Activated CD4-positive, CD25-positive, alpha-beta regulatory T cell treated with anti-CD3 and anti-CD28 coated beads, Interleukin-2, amount 50 U/mL, for 24 hours (primary cell): ENCODE data around the gene CASZ1.

ENCODE experiments used
- ATAC-seq, 2 donors: fragments of 150-1000 bp; cut with Tn5 transposase; one replicate each; pipeline ENCODE4 v1.10.0; 2021; ENCODE audit warnings: mild to moderate bottlenecking in 1 of 2, moderate library complexity in 1 of 2

The CASZ1 gene

DNA sequence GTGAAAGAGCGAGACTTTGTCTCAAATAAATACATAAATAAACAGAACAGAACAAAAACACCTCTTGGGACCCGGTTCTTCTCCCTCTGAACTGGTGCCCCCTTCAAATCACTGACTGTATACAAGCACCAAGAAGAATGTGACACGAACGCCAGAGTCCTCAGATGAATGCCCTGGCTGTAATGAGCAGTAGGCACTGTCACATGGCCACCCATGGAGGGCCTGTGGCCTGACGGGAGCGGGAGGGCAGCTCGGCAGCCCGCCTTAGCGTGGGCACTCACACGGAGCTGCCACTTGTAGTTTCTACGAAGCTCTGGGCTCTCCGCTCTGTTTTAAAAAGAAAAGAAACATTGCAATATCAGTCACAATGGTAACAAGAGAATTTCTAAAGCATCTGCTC, 175.7 kb downstream of the CASZ1 start:
- no peak for ATAC-seq

DNA sequence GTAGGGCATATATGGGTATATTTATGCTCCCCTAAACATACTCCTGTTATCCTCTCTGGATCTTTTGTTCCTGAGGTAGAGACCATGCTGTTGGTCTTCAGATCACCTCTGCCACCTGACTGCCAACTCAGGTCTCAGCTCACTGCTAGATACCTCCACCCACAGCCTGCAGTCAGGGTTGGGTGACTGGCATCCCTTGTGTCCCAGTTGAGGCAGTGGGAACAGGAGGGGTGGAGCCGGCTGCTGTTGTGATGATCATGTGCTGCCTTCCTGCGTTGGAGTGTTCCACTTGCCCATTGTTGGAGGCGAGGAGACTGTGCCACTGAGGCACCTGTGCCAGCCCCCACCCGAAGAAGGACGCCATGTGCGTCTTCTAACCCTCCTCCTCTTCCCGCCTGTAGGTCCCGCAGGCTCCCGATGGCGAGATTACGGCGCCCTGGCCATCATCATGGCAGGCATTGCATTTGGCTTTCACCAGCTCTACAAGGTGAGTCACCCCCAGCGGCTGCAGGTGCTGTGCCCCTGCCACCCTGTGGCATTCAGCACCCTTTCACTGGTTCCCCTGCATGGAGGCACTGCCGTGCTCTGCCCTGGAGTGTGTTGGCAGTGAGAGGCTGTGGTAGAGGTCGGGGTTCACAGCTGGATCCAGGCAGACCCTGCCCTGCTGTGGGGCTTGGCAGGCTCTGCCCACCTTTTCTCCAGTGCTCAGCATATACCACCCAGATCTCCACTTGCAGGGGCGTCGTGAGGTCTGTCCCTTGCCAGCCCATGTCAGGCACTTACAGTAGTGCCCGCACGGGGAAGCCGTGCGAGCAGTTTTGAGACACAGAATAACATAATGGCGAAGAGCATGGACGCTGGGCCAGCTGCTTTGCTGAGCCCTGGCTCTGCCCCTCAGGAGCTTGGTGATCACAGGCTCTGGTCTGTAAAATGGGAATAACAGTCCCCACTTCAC, 178.2 kb downstream of the CASZ1 start:
- no peak for ATAC-seq

DNA sequence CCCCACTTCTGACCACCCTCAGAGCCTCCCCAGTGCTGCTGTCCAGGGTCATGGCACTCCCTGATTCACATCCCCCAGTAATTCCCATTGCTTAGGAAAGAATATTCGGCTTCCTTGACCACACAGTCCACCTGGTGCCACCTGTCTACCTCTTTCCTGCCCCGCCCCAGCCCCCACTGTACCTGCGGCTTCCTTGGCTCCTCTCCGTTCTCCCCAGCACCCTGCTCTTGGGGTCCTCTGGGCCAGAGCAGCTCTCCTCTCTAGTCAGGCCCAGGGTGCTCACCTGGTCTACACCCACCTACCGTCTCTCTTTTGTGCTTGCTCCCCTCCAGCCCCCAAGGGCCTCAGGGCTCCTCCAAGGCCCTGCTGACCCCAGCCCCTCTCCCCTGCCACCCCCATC, 179.1 kb downstream of the CASZ1 start:
- no peak for ATAC-seq

DNA sequence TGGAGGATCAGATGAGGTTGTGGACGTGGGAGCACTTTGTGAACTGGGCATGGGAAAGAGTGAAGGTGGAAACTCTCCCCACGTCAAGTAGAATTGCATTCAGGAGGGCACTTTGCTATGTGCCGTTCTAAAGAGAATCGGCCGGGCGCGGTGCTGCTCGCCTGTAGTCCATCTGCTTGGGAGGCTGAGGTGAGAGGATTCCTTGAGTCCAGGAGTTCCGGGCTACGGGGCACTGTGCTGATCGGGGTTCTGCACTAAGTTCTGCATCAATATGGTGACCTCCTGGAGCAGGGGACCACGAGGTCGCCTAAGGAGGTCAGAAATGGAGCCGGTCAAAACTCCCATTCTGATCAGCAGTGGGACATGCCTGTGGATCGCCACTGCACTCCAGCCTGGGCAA, 179.8 kb downstream of the CASZ1 start:
- no peak for ATAC-seq

DNA sequence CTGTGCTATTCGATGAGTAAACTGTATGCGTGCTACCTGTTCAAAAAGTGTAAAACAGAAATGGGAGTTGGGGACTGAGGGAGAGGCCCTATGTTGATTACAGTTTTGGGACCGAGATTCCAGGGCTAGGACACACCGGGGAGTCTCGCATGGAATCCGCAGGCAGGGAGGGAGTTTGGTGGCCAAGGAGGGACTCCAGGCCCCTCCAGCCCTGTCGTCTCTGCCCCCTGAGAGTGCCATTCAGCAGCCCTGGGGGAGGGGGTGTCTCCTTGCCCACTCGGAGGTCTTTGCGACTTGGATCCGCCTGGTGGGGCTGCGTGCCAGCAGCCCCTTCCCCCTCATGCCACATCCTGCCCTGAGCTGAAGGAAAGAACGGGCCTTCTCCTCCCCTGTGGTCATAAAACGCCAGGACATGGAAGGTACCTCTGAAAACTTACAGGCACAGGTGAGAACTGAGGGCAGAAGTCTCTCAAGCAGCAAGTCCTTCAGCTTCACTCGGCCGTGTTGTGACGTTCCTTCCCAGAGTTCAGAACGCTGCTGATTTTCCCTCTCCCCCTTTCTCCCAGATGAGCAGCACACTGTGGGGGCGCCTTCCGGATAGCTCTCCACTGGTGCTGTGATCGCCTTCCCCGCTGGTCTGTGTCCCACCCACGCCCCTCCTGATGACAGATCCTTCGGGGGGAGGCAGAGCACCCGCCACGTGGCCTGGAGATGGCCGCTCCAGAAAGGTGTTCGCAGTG, 180.3 kb downstream of the CASZ1 start:
- no peak for ATAC-seq

DNA sequence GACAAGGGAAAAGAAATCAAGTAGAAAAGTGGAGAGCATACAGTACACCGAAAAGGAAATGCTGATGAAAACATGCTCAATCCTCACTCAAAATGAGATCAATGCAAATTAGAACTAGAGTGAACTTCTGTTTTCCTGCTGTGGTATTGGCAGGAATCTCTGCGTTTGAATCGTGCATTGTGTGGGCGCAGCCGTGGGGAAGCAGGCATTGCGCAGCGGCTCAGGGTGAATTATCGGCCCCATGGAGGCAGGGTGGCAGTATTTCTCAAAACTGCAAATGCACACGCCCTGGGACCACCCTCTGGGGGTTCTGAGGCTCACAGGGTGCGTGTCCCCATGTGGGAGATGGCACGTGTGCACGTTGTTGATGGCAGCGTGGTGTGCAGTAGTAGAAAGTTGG, 181.1 kb downstream of the CASZ1 start:
- no peak for ATAC-seq

DNA sequence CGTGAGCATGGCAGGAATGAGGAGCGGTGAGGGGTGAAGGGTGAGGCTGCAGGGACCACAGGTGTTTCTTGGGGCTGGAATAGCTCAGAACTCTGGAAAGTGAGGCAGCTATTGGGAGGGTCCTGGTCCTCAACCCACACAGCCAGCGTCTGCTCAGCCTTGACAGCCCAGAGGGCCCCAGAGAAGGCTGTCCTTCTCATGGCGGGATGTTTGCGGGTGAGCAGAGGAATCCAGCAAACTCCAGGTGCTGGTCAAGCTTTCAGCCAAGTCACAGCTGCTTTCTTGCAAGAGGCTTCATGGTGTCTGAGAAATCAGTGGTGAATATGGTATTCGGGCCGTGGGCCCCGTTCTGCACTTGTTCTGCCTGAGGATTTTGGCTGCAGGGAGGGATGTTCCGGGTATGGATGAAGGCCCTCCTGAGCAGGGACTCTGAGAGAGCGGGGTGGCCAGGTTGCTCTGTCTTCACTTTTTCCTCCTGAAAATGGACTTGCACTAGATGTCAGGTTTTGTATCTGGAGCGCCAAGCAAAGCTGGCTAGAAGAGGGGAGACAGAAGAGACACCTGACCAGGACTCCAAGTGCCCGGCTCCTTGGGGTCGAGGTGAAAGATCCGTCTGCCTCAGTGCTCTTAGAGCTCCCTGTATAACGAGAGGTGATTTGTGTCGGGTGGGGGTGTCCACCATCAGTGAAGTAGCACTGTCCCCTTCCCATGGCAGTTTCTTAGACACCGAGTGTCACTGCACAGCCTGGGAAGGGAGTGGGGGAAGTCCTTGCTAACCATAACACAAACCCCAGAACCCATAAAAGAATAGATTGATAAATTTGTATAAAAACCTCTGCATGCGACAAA, 181.8 kb downstream of the CASZ1 start:
- ATAC-seq, result no peak

DNA sequence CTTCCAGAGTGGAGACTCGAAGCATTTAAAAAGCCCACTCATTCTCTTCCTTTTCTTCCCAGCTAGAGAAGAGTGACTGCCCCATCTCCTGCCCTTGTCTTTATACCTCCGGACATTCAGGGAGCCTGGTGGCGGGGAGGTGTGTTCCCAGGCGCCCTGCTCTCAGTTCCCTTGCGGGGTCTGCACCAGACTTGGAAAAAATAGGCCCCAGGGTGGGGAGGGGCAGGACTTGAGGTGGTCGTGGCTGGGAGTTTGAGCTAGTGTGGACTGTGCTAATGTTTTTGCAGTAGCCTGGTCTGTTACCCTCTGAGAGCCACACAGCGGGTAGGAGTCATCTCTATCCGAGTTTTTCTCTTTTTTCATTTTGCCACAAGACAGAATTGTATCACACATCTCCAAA, 182.6 kb downstream of the CASZ1 start:
- no peak for ATAC-seq

DNA sequence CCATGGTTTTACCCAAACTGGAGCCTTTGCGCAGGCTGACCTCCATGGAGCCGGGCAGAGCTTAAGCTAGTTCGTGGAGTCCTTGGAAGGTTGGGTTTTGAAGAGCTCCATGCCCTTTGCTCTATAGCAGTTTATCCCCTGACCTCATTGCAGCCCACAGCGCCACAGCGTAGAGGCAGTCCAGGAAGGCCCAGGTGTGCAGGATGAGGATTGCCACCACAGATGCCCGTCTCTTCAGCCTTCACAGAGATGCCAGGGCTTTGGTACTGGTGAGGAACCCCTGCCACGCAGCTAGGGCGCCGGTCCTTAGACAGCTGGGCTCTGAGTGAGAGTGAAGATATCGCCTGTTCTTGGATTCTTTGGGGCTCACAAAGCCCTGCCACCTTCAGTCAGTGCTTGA, 183.1 kb downstream of the CASZ1 start:
- no peak for ATAC-seq

DNA sequence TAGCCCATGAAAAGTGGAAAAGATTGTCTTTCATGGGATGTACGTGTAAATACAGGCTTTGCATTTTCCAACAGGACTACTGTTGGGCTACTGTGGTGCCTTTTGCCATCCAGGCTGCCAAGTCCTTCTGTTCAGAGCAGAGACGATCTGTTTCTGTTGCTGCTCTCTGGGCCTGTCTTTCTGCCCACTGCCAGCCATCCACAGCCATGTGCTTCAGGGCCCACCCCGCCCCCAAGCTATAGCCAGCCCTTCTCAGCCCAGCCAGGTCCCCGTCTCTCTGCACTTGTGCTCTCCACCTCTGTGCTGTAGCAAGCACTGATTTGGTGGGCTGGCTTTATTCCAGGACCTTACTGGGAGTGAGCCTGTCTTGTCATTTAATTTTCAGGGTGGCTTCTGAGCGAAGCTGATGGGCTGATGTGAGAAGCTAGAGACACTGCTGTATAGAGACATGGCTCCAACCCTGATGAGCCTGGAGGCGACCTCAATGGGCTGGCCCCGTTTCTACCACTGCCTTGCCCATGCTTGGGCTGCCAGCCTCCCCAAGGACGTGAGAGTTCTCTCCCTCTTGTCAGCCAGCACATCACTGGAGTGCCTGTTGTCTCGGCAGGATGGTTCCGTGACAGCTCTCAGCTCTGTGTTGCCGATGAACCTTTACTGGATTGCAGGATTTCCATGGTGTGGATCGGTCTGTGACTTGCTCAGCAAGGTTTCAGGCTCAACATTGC, 183.8 kb downstream of the CASZ1 start:
- ATAC-seq, result no peak

DNA sequence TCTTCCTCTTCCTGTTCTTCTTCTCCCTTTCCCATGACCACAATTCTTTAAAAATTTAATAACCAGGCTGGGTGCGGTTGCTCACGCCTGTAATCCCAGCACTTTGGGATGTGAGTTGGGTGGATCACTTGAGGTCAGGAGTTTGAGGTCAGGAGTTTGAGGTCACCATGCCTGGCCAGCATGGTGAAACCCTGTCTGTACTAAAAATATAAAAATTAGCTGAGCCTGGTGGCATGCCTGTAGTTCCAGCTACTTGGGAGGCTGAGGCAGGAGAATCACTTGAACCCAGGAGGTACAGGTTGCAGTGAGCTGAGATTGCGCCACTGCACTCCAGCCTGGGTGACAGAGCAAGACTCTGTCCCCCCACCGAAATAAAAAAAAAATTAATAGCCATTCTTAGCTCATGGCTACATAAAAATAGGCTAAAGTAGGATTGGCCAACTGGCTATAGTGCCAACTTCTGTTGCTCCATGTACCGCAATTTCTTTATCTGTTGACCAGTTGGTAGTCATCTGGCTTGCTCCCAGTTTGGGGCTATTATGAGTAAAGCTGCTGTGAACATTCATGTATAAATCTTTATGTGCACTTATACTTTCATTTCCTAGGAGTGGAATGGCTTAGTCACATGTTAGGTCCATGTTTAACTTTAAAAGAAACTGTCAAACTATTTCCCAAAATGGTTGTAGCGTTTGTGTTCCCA, 185.4 kb downstream of the CASZ1 start:
- no peak for ATAC-seq

DNA sequence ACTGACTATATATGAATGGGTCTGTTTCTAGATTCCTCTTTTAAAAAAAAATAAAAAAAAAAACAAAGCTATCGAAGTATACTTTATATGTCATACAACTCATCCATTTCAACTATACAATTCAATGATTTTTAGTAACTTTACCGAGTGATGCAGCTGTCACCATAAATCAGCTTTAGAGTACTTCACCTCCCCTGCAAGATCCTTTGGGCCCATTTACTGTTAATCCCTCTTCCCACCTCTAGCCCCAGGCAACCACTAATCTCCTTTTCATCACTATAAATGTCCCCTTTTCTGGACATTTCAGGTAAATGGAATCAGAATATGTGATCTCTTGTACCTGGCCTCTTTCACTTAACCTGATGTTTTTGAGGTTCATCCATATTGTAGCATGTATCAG, 187.8 kb downstream of the CASZ1 start:
- no peak for ATAC-seq

DNA sequence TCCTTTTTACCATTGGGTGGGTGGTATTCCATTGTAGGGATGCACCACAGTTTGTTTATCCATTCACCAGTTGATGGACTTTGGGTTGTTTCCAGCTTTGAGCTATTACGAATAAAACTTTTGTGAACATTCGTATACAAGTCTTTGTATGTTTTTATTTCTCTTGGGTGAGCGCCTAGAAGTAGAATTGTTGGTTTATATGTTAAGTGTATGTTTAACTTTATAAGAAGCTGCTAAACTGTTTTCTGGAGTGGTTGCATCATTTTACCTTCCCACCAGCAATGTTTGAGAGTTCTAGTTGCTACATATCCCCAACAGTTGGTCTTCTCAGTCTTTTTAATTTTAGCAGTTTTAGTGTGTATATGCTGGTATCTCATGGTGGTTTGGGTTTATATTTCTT, 189.2 kb downstream of the CASZ1 start:
- no peak for ATAC-seq

DNA sequence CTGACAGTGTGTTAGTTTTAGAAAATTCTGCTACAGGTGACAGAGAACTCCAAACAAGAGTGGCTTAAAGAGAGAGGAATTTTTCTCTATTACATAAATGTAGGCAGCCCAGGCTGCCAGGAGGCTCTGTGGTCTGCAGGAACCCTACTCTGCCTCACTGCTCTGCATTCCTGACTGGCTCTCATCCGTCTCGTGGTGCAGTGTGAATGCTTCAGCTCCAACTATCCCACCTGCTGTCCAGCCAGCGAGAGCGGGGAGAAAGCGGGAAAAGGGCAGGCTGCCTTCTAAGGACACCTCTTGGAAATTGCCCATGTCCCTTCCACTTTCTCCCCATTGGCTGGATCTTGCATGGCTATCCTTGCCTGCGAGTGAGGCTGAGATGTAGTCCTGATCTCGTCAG, 190.4 kb downstream of the CASZ1 start:
- ATAC-seq, result no peak

DNA sequence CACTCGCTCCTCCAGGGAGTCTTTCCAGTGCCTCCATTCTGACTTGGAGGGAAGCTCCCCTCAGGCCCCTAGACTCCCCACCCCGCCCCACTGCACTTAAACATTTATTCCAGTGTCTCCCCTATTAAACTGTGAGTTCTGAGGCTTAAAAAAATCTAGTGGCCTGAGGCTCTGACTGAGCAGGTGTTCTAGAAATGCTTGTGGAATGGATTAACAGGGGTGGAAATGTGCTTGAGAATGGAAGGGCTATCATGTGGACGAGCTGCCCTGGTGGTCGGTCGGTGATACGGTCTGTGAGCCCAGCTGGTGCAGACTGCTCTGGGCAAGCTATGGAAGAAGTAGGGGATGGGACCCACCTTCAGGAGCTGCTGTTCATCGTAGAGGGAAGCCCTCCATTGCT, 191.5 kb downstream of the CASZ1 start:
- ATAC-seq, result no peak

DNA sequence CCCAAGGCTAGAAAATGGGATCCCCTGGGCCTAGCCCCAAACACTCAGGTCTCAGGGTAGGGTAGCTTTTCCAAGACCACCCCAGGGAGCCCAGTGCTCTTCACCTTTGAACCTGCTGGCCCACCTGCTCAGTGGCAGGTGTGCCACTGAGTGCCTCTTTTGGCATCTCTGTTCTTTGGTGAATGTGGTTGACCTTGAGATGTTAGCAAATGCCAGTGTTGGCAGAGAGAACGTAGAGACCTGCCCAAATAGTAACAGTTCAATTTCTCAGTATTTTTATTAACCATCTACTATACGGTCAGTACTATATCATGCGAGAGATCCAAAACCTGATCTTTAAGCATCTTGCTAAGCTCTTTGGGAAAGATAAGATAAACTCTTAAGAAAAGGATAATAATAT, 193.5 kb downstream of the CASZ1 start:
- ATAC-seq, result no peak

DNA sequence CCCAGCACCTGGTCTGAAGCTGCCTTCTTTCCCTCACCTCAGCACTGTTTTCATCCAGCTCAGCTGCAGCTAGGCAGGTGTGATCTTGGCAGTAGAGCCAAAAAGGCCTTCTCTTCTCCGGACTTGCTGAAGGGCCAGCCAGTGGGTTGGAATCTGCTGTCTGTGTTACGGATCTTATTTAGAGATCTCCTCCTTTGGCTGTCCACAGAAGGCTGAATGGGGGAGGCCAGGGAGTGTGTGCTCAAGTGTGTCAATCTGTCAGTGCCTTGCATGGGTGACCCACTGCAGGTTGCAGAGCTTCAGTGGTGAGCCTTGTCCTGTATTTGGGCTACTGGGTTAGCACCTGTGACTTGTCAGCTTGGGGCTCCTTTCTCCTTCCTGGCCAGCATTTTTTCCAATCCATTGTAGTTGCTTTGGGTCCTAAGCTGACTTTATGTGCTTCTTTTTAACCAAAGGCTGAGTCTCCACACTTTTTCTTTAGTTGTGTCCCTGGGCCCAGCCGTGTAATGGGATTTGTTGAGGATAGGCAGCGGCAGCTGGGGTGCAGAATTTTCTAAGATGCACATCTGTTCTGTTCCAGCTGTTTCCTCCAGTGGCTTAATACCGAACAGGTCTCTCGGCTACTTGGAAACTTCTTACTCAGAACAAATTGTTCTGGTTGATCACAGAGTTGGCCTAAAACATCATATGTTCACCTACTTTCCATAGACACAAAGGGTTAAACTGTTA, 194.9 kb downstream of the CASZ1 start:
- ATAC-seq, result no peak

DNA sequence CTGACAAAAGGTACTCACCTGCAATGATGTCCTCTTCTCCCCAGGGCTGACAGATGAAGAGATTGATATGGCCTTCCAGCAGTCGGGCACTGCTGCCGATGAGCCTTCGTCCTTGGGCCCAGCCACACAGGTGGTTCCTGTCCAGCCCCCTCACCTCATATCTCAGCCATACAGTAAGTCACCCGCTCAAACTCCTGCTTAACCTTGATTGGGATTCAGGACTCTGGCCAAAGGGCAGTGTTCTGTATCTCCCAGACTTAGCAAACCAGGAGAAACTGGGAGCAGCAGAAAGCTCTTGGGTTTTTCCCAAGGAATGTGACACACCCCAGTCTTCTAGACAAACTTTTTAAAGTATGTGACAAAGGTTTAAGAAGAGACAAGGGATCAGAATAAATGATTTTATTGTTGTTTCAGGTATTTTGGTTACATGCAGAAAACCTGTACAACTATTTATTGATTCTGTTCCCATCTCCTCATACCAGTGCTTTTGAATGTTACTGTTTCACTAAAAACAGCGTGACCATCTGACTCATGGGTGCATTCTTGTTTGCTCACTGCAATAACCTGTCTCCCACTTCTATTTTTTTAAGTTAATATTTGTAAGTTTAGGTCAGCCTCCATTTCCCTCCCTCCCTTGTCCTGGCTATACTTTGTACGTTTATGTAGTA, 197.1 kb downstream of the CASZ1 start:
- no peak for ATAC-seq

DNA sequence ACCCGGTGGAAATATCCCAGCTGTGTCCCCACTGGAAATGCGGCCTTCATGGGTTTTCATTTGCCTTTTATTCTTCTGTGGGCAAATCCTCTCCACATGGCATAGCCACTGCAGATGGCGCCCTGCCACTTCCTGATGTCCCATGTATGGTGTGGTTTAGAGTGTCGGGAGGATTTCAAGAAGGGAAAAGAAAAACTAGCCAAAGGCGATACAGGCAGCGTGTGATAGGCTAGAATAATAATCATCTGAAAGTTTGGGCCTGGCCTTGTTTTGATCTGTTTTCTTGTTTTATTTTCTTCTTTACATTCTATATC, 198.1 kb downstream of the CASZ1 start:
- no peak for ATAC-seq

DNA sequence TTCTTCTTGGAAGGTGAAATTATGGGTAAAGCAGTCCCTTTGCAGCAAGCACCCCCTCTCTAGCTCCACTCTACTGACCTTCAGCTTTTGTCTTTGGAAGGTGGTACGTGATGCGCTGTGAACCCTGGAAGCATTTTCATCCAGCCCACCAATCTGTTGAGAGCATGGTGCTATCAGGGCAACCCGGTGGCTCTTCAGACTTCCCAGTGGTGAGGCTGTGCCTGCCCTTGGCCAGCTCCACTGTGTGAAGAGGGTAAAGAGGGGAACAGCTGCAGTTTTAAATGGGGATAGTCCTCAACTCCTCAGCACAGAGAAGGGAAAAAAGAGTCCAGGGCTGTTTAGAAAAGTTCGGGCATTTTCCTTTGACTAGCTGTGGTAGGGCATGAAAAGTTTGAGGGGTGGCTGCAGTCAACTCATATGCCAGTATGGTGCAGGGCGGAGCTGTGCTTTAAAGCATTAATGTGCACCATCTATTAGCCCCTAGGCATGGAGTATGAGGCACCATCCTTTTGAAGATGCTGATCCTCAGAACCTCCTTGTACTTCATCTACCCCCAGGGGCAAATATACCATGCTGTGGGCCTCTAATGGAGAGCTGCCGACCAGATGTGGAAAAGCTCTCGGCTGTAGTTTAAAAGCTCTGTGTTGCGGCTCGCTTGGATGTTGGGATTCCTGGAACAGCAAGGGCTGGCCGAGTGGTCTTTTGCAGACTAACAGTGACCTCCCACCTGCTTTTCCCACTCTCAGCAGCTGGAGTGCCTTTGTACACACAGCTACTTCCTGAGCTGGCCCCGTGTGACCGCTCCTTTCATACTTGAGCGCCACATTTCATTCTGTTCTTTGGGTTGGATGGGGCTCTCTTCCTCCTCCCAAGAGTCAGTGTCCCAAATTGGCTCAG, 198.7 kb downstream of the CASZ1 start:
- no peak for ATAC-seq
